B cell (primary cell): ENCODE measurements around the gene MROH2A.

ENCODE experiments used
- CTCF ChIP-seq: fragments of 200-600 bp; IDR thresholded peaks from one replicate; pipeline ENCODE4 v1.8.0; 2022; ENCODE audit warnings: antibody characterized with exemption, mild to moderate bottlenecking
- EZH2 ChIP-seq: IDR thresholded peaks from 2 replicates; pipeline ENCODE4 v1.6.1; 2012; ENCODE audit warnings: borderline replicate concordance, low read depth, mild to moderate bottlenecking, moderate library complexity, low read length; ENCODE audit not compliant: insufficient read depth, poor library complexity, severe bottlenecking

- no peak for TF ChIP-seq CTCF
- TF ChIP-seq EZH2, result no peak
Observed at GRCh38 chr2:233761040-233761769, 16.9 kb upstream of the MROH2A start.
